Heart right ventricle (tissue), 16 donors: ENCODE data around the gene BFSP2. TPM values are rescaled to one million over a fixed set of nuclear protein-coding genes. Genes with fewer than 3 reads are reported as not detected.
"Not testable (repeated sequence)": the region's sequence is repeated elsewhere in the genome, so short reads cannot be mapped to it uniquely, and the experiment has no call there.

Experiments used
- ATAC-seq, 8 donors: fragments of 200-7000 bp; cut with Tn5 transposase; one replicate each; pipeline ENCODE4 v1.9.1; 2020; ENCODE audit warnings: mild to moderate bottlenecking in 8 of 8, moderate library complexity in 8 of 8, moderate number of reproducible peaks in 1 of 8
- DNase-seq, 2 donors: peaks; one replicate each; pipeline ENCODE4 v3.0.0-alpha.2; 2020
- H3K27ac ChIP-seq, 10 donors: fragments of 200-600 bp; sonication (generic) in 2 of 10; one replicate each; pipeline versions ENCODE4 v1.5.0 to v1.8.0; 2020 to 2022; ENCODE audit warnings: mild to moderate bottlenecking in 3 of 10
- H3K27me3 ChIP-seq, 7 donors: fragments of 200-600 bp; one replicate each; pipeline ENCODE4 v1.8.0; 2021 to 2022; ENCODE audit warnings: mild to moderate bottlenecking in 2 of 7
- H3K36me3 ChIP-seq, 9 donors: fragments of 200-600 bp; sonication (generic) in 1 of 9; one replicate each; pipeline versions ENCODE4 v1.5.0 to v1.8.0; 2020 to 2022; ENCODE audit warnings: mild to moderate bottlenecking in 2 of 9
- H3K4me1 ChIP-seq, 9 donors: fragments of 200-600 bp; sonication (generic) in 1 of 9; one replicate each; pipeline versions ENCODE4 v1.5.0 to v1.8.0; 2020 to 2022; ENCODE audit warnings: mild to moderate bottlenecking in 4 of 9
- H3K4me3 ChIP-seq, 10 donors: fragments of 200-600 bp; sonication (generic) in 2 of 10; one replicate each; pipeline versions ENCODE4 v1.5.0 to v1.8.0; 2020 to 2022; ENCODE audit warnings: mild to moderate bottlenecking in 7 of 10, moderate library complexity in 2 of 10
- H3K9me3 ChIP-seq, 11 donors: fragments of 200-600 bp in 10 of 11; sonication (generic) in 2 of 11; one replicate each; pipeline versions ENCODE4 v1.5.0 to v1.8.0; 2013 to 2022; ENCODE audit warnings: mild to moderate bottlenecking in 2 of 11, control low read depth in 1 of 11, moderate library complexity in 1 of 11
- CTCF ChIP-seq, 9 donors: fragments of 200-600 bp; sonication (generic) in 2 of 9; IDR thresholded peaks; one replicate each; pipeline versions ENCODE4 v1.5.0 to v1.8.0; 2021 to 2022; ENCODE audit warnings: antibody characterized with exemption in 9 of 9, mild to moderate bottlenecking in 5 of 9, moderate library complexity in 1 of 9
- WGBS, 2 donors: extraction: QIAGEN DNeasy Blood & Tissue Kit; methylation state at CpG; one replicate each; pipeline ENCODE4 v1.1.7; 2013; ENCODE audit warnings: inconsistent platforms in 1 of 2; 5-methylcytosine and 5-hydroxymethylcytosine counted together
- intact Hi-C, 10 donors: fragments of 100-400 bp; cut with DNase I; formaldehyde crosslinking; loops; one replicate each; pipeline versions ENCODE4 v1.11.1 to v1.14.2; 2022
- polyA plus RNA-seq, 2 donors: library from polyadenylated mRNA; stranded (reverse); fragments of 200-250 nt; gene quantifications; one replicate each; pipeline ENCODE4 v1.2.3, GENCODE V29; 2013
- total RNA-seq, 10 donors: library from RNA; stranded (reverse); fragmentation: NEBNext Ultra II Directional in 3 of 10; extraction: Animal tissue kit (Norgen Biotek cat#: 25700) in 3 of 10; gene quantifications; one replicate each; pipeline versions ENCODE4 v1.2.1 to v1.2.4, GENCODE V29; 2021 to 2023
- donor health status: Arrhythmogenic right ventricular cardiomyopathy.
- donor health status: ischemic (EF 13 %, LVEDD 7.1; RV severe dilation, severe dysfunction).
- donor health status: healthy with polysubstance abuse.
- donor health status: DM: no; HTN: yes; CAD: no.
- donor health status: DM: no; HTN: no; CAD: no.
- donor health status: ischemic (EF 25% LVEDD 6.9; RV normal size, moderate dysfunction).
- donor health status: ischemic (EF 25% LVEDD 5.7; RV mildly dilated, moderate dysfunction).
- donor health status: healthy.
- donor health status: DM: yes; HTN: yes; CAD: no.
- donor health status: Ischemic cardiomyopathy.
- donor health status: ischemic (EF 35%, LVEDD 5.7; RV mildly dilated, moderate dysfunction).
- donor health status: nonischemic (EF 11% LVEDD 7.7; RV severe dilation, severe dysfunction).
- donor health status: DM: yes; HTN: yes; CAD: no.
- donor health status: PGD.
- donor health status: ischemic (EF 29% LVEDD 5.4; RV normal size, mild dysfunction).
- donor health status: nonischemic (EF 23%, LVEDD 6.1; RV moderate dilation, normal function).

The BFSP2 gene
- total and polyA plus RNA-seq, 12 donors: 0.17 TPM; not detected in 11

- ATAC-seq (peak; percentile 31 to 78 (median 60)), DNase-seq (peak; percentile 18 to 32)
- whole genome bisulfite sequencing, 2 donors: 70 to 76% methylated on average over 7 of the region's 7 CpGs
- Histone ChIP-seq H3K9me3 (no peaks in the 10 kb centered on the region), H3K4me3 (no peak overlapping the region), H3K4me1 (peaks cover 0 to 33% (median 11%) of the 10 kb centered on the region in 9 donors), H3K27ac (peak overlapping the region in 5 of 10 donors; percentile 0 to 64 (median 36)), H3K27me3 (no peaks in the 10 kb centered on the region), H3K36me3 (no peaks in the 10 kb centered on the region)
- intact Hi-C loops: loop anchor here in 3 of 10 donors (5.0 to 10.0 kb wide), 2 partner anchors 103 to 106 kb away; partner anchors contain the start of gene CDV3 (in 3 of the 3)
- no peak for TF ChIP-seq CTCF (IDR thresholded peaks at IDR 0.05)
Measured at GRCh38 chr3:133469140-133469731, 69.4 kb downstream of the BFSP2 start.

GRCh38 chr3:133472242-133472641 is 72.4 kb downstream of the BFSP2 start:
- Histone ChIP-seq H3K9me3 (no peaks in the 10 kb centered on the region), H3K27me3 (no peaks in the 10 kb centered on the region), H3K4me3 (peak overlapping the region in 1 of 10 donors; percentile 12), H3K36me3 (no peaks in the 10 kb centered on the region), H3K27ac (no peak overlapping the region), H3K4me1 (peaks cover 7 to 37% (median 18%) of the 10 kb centered on the region in 9 donors)
- ATAC-seq (peak in 1 of 8 donors; percentile 56), DNase-seq (peak in 1 of 2 donors; percentile 36)
- no peak for TF ChIP-seq CTCF (IDR thresholded peaks at IDR 0.05)
- intact Hi-C loops: loop anchor here in 3 of 10 donors (5.0 to 10.0 kb wide), 2 partner anchors 100 to 103 kb away; partner anchors contain the start of gene CDV3 (in 3 of the 3)
- WGBS, 2 donors: 58 to 75% methylated on average over 24 of the region's 24 CpGs

- H3K36me3 ChIP-seq: no peaks in the 10 kb centered on the region
- no peaks in the 10 kb centered on the region for H3K9me3 ChIP-seq
- ATAC-seq (no peak), DNase-seq (no peak)
- TF ChIP-seq CTCF (IDR thresholded peaks at IDR 0.05): no peak
- peaks cover 7 to 36% (median 18%) of the 10 kb centered on the region in 9 donors for H3K4me1 ChIP-seq
- H3K27ac ChIP-seq: no peak overlapping the region
- intact Hi-C loops: loop anchor here in 3 of 10 donors (5.0 to 10.0 kb wide), 2 partner anchors 99 to 102 kb away; partner anchors contain the start of gene CDV3 (in 3 of the 3)
- 89 to 90% methylated on average over 6 of the region's 6 CpGs for WGBS, 2 donors
- no peak overlapping the region for H3K4me3 ChIP-seq
- no peaks in the 10 kb centered on the region for H3K27me3 ChIP-seq
Measured at GRCh38 chr3:133472889-133473288, 73.0 kb downstream of the BFSP2 start.

GRCh38 chr3:133473472-133474191 is 73.8 kb downstream of the BFSP2 start:
- H3K36me3 ChIP-seq, H3K9me3 ChIP-seq, H3K4me3 ChIP-seq, DNase-seq, H3K27me3 ChIP-seq: not testable (repeated sequence)
- Histone ChIP-seq H3K4me1 (peaks cover 7 to 31% (median 18%) of the 10 kb centered on the region in 9 donors), H3K27ac (peak overlapping the region; percentile 18 to 74 (median 54))
- WGBS, 2 donors: 67% methylated on average over 1 of the region's 5 CpGs; no CpG with 5 or more reads in 1 of the 2 donors
- intact Hi-C loops: loop anchor here in 3 of 10 donors (5.0 to 10.0 kb wide), 2 partner anchors 99 to 101 kb away; partner anchors contain the start of gene CDV3 (in 3 of the 3)
- ATAC-seq: peak in 1 of 8 donors; percentile 12
